ENCODE data around the gene TTC12.

Gene TTC12

GRCh38 chr11:113314389-113315301 lies at the start of gene TTC12:
TSS of gene TTC12 (plus strand) at chr11:113314583. CDS start at chr11:113316258, 1,675 bp downstream.
- DNase-seq, result peak; percentile 98

GRCh38 chr11:113265362-113265761 lies 49.0 kb upstream of the TTC12 start:
- no peak for DNase-seq

- peak; percentile 45 for DNase-seq
These were observed 46.9 kb upstream of the TTC12 start for GRCh38 chr11:113267493-113267892.

DNA sequence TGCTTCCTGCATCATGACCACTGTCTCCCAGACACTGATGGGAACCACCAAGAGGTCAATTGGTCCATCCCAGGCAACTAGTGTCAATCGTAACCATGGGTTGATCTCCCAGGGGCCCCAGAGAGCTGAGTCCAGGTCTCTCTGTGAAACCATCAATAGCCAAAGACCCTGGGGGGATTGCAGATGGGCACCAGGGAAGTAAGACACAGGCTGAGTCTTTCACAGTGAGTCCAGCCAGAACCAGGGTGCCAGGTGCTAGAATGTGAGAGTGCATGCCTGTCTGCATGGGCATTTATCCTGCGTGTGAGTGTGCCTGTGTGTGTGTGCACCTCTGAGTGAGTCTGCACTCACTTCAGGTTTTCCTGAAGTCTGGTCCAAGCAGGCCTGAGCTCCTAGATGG lies 45.3 kb upstream of the TTC12 start:
- no peak for DNase-seq

DNA sequence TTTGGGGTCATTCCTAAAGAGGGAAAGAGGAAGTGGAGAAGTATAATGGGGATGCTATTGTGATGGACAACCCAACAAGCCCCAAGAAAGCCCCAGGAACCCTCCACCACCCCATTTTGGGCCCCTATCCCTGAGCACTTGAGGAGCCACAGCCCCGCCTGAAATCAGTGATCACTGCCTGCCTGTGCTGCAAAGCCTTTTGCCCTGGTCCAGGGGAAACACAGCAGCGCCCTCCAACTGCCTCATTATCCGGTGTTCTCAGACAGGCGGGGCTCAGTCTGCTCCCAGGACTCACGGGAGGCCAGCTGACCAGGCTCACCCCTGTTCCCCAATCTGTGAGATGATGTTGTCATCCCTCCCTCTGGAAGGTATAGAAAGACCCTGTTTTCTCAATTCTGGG lies 44.7 kb upstream of the TTC12 start:
- no peak for DNase-seq

- DNase-seq, result no peak
These were observed 44.3 kb upstream of the TTC12 start for GRCh38 chr11:113270080-113270479.

DNA sequence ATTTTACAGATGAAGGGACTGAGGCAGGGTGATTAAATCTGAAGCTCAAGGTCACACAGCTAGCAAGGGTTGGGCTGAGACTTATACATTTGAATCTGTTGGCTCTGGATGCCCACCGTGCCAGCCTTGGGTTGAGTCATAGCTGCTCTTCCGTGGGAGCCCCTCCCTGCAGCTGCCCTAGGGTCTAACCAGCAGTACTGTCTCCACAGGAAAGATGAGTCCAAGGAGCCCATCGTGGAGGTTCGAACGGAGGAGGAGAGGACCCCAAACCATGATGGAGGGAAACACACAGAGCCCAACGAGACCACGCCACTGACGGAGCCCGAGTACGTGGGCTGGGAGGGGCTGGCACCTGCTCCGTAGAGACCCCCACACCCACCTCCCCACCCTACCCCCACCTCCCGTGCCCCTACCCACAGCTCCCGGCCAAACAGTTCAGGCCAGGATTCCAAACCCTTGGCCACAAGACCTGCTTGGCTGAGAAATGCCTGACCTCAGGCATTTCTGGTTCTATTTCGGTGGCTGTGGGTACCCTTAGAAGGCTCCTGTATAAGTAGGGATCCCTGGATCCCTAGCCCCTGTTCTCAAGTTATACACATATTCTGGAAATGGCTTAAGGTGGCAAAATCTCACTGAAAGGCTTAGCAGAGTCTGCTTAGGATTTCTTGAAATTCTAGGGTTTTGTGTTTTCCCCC lies 42.7 kb upstream of the TTC12 start:
- no peak for DNase-seq

- DNase-seq, result peak; percentile 38
These were observed 42.1 kb upstream of the TTC12 start for GRCh38 chr11:113272281-113272680.

GRCh38 chr11:113272927-113273615 lies 41.3 kb upstream of the TTC12 start:
- no peak for DNase-seq

- peak; percentile 80 for DNase-seq
These were observed 40.7 kb upstream of the TTC12 start for GRCh38 chr11:113273720-113274119.

DNA sequence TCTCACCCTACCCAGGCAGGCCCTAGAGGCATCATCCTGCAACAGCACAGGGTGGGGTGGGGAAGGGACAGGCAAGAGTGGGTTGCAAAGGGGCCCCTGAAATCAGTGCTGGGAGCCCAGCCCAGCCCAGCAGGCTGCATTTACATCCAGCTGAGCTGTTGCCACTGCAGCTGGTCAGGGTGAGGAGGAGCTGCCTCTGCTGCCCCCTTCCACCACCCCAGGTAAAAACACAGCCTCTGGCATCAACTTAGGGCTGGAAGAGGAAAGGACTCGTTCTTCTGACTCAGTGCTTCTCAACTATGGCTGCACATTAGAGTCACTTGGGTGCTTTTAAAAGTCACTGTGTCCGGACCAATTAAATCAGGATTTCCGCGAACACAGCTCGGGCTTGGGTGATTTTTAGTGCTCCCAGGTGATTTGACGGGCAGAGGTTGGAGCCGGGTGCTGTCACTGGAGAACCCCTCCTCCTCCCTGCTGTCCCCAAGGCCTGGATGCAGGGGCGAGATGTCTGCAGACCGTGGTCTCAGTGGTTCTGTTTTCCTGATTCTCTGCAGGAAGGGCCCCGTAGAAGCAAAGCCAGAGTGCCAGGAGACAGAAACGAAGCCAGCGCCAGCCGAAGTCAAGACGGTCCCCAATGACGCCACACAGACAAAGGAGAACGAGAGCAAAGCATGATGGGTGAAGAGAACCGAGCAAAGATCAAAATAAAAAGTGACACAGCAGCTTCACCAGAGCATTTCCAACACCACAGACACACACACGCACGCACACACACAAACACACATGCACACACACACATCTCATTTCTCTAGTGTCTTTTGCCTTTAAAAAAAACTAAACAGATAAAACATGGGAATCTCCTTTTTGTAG lies 39.4 kb upstream of the TTC12 start:
- peak; percentile 77 for DNase-seq

- no peak for DNase-seq
These were observed 38.8 kb upstream of the TTC12 start for GRCh38 chr11:113275602-113276001.

DNA sequence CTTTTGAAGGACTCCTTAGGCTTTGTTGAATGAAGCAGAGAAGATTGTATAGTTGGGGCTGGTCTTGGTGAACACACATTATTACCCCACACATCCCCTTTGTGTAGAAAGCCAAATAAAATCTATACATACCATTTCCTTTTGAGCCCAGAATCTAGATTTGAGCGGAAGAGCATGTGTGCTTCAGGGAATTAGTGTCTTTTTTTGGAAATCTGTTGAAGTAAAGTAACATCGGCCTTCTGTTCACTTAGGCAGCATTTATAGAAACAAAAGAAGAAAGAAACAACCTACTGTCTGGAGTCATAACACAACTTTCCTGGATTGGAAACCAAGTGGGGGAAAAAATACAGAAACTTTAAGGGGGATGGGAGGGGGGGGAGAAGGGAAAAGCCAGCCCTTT lies 37.9 kb upstream of the TTC12 start:
- DNase-seq, result no peak

DNA sequence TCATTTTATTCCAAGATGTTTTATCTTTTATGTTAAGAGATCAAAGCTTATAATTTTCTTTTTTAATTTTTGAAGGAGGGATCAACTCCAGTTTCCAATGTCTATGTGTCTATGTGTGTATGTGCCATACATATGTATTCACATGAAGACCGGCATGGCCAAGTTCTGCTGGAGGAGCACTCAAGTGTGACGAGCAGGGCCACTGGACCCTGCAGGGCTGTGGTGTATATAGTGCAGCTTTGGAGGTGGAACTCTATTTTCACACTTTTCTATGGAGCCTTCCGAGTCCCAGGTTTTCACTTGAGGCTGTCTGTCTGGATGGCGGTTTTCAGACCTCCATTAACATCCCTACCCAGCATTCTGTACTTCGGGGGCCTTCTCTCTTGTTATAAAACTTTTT lies 36.5 kb upstream of the TTC12 start:
- DNase-seq, result no peak

DNA sequence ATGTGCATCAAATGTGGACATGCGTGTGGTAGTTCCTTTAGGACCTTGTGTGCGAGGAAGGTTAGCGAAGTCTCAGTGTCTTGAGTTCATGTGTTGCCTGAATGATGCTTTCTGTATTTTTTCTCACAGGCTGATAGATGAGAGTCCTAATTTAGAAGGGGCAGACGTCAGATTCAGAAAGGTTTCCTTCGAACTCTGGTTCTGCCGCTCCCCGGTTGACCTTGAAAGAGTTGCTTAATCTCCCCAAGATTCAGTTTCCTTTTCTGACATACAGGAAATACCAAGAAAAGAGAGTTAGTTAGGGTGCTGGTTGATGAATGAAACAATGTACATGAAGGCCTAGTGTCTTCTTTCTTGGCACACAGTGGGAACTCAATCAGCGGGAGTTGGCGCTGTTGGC lies 35.9 kb upstream of the TTC12 start:
- no peak for DNase-seq

DNA sequence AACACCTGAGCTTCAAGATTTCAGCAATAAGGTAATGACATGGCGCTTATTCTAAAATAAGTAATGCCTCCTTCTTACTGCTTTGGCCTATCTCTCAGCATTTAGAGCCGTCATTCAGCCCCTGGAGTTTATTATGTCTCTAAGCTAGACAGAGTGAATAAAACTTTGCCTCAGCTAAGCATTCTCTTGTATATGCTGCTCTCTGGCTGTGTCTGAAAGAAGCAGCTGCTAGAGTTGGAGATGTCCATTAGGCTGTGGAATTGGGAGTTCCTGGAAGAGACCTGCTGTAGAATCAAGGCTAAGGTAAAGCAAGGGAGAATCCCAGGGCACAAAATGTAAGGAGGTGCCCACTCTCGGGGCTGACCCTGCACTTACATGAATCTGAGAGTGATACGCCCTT lies 35.5 kb upstream of the TTC12 start:
- DNase-seq, result no peak

GRCh38 chr11:113279591-113279990 lies 34.8 kb upstream of the TTC12 start:
- no peak for DNase-seq

- DNase-seq, result no peak
These were observed 33.2 kb upstream of the TTC12 start for GRCh38 chr11:113281052-113281725.

DNA sequence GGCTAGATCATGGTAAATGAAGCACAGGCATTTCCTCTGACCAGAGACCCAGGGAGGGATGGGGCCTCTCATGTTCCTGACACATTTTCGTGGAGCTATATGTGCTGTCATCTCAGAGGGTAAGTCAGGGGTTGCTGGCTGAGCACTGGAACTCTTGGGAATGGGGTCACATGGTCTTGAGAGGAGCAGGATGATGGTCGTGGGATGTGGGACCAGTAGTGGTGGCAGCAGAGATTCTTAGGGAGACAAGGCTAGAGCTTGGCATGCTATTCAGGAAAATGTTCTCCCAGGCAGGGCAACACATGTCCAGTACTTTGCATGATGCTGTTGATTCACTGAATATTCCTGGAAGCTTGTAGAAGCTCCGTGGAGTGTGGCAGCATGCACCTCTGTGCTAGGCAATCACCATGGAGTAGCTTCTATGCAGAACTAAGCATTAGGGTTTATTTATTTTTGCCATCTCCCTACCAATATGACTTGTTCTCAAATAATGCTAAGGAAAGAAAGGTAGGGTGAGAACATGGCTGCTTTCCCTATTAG lies 31.4 kb upstream of the TTC12 start:
- DNase-seq, result no peak

DNA sequence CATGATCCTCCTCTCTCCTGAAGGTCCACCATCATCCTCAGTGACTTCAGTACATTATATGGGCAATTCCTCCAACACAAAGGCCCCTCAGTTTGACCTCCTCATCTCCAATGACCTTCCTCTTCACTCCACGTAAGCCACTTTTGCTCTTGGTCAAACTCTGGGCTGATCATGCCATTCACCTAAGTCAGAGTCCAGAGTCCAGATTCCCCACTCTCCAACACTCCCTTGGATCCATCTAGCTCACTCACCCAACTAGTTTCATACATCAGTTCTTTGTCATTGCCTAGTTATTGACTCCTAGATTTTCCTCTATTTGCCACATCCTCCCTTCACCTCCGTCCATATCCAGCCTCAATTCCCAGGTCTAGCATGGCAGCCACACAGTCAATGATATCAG lies 30.5 kb upstream of the TTC12 start:
- no peak for DNase-seq

- DNase-seq, result no peak
These were observed 28.4 kb upstream of the TTC12 start for GRCh38 chr11:113286009-113286408.
